Measurements from ENCODE around the gene FSD1L.

Gene FSD1L

DNA sequence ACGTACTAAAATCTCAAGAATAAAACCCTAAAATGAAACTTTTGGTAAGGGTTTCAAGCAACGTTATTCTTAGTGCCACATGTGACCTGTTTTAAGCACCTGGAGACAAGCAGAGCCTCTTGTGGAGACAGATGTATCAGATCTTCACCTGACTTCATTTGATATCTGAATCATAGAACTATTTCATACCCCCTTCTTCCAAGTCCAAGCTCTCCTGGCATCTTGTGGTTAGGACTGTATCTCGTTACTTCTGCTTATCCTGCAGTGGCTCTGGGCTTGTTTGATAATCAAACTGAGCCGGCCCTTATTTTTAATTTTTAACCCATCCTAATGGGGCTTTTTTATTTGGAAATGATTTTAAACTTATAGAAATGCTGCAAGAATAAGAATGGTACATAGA lies 11.1 kb upstream of the FSD1L start:
- DNase-seq, result no peak

DNA sequence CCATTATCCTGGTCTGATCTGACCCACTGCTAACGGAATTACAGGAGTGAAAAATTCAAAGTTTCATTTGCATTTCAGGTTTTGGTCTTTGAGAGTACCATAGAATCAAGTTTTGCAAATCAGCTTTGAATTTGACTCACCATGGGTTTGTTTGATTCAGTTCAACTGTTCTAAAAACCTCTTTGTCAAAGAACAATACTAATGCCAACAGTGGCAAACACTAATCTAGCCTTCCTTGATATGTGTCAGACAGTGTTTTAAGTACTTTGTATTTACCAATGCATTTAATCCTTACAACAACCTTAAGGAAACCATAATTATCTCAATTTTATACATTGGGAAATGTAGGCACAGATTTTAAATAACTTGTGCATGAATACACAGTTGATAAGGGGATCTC lies 10.1 kb upstream of the FSD1L start:
- DNase-seq, result no peak

DNA sequence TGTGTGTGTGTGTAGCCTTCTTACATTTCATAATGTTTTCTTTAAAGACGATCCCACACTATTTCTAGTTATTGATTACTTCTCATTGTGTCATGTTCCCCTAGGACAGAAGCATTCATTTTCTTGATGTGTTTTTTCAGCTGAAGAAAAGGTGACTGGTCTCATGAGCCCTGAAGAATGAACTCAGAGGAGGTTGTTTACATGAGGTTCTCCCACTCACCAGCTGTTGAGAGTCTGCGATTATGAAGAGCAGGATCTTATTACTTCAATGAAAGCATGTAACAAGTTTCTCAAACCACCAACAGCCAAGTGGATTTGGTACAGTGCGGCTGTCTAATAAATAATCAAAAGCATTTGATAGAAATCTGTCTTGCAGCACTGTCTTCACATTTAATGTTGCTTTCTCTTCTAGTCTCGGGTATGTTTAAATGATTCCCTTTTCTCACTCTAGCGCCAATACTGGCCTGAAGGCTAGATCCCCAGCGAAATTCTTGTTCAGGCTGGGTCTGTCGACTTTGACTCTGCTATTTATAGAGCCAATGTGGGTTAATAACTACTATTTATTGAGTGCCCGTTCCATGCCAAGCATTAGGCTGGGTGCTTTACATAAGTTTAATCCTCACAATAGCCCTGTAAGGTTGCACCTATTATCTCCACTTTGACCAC lies 9.6 kb upstream of the FSD1L start:
- no peak for DNase-seq

DNA sequence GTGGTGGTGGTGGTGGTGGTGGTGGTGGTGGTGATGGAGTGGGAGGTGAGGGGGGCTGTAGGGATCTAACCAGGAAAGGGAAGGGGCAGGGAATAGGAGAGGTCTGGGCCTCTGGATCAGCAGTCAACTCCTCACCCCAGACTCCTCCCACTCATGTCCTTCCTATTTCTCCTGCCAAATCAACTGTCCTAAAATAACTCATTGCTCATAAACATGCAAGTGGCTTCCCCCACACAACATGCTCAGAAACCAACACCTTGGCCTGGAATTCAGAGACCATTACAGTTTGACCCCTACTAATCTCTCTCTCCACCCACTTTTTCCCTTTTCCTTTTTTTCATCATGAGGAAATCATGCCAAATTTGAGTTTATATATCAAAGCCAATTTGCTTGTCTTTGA lies 8.4 kb upstream of the FSD1L start:
- DNase-seq, result no peak

DNA sequence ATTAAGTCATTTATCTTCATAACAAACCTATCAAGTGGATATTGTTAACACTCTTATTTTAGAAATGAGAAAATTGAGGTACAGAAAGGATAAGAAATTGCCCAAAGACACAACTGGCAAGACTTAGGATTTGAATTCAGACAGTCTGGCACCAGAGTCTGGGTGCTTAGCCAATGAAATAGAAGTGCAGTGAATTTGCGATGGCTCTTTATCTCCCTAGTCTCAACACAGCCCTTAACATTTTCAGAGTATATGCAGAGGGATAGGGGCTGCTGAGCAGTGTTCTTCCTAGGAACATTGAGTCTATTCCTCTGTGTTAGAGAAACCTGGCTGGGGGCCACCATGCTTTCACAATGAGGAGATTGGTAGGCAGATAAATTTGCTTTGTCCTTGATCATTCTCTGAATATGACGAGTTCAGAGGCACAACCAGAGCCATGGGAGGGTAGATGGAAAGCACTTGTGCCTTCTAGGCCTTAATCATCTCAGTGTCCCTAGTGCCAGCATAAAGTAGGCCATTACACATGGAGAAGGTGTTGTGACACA lies 6.1 kb upstream of the FSD1L start:
- DNase-seq, result no peak

DNA sequence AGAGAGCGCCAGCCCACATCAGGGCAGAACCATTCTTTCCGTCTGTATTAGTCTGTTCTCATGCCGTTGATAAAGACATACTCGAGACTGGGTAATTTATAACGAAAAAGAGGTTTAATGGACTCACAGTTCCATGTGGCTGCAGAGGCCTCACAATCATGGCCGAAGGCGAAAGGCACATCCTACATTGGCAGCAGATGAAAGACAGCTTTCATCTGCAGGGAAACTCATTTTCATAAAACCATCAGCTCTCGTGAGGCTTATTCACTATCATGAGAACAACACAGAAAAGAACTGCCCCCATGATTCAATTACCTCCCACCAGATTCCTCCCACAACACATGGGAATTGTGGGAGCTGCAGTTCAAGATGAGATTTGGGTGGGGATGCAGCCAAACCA lies 4.7 kb upstream of the FSD1L start:
- DNase-seq, result no peak

DNA sequence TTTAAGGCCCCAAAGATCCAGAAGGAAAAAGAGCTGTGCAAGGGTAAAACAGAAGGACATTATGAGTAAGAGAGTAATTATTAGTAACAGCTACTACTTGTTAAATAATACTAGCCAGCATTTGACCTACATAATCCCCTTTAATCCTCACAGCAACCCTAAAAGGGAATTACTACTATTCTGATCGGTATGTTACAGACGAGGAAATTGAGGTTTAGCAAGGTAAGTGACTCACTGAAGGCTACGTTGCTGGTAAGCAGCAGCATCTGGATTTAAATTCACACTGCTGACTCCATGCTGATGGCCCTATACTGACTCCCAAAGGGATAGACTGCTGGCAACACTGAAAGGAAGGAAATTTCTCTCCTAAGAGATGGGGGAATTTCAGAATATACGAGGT lies 3.7 kb upstream of the FSD1L start:
- DNase-seq, result no peak

DNA sequence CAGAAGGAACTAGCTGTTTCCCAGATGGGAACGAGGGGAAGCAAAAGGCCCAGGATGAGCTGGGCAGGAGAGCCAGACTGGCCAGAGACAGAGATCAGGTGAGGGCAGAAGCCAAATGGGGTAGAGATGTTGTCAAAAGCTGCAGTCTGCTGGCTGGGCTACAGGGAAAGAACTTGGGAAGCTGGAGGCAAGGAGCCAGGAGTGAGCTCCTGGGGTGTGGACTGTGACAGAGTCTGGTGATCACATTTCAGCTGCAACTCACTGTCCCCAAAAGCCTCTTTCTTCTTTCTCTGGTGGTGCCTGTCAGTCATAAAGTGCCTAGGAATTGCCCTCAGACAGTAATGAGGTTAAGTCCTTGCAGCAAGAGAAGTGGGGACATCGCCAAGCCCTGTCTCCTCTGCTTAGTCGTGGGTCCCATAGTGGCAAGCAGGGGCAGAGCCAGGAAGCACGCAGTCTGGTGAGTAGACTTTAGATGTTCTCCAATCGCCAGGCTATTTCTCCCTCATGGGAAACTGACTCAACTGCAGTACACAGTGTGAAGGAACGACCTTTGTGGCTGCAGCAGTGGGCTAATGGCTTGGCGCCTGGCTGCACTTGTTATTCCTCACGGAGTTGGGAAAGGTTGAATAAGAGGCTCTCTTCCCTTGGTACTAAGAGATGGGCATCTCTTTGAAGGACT lies 2.5 kb upstream of the FSD1L start:
- DNase-seq, result no peak

DNA sequence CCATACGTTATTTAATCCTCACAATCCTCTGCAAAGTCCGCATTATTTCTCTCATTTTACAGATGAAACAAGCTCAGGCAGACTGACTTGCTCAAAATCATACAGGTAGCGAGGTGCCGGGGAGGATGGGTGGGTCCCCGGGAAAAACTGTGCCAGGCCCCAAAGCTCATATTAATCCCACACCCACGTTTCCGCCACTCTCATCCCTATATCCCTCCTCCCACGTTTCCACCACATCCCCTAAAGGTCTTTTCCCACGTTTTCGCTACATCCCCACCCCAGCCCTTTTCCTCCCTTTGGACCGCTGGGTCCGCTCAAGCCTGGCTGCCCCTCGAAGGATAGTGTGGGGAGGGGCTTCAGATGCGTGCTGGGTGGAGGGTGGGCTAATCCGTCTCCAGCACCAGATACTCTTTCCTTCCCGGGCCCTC lies 434 bp upstream of the FSD1L start:
- no peak for DNase-seq

DNA sequence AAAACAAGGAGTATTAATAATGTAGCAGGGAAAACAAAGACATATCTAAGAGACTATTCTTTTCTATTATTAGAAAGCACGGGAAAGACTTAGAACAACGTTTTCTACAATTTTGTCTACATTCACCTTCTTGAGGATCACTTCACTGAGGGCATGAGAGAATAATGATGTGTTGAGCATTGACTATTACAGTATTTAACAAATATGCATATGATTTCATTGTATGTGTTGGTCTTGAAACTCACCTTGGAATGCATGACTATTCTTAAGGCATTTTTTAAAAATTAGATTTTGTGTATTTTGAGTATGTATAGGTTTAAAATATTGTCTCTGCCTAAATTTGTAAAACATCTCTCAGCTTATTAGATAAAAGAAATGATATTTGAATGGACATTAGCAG lies 1.2 kb downstream of the FSD1L start:
- no peak for DNase-seq

DNA sequence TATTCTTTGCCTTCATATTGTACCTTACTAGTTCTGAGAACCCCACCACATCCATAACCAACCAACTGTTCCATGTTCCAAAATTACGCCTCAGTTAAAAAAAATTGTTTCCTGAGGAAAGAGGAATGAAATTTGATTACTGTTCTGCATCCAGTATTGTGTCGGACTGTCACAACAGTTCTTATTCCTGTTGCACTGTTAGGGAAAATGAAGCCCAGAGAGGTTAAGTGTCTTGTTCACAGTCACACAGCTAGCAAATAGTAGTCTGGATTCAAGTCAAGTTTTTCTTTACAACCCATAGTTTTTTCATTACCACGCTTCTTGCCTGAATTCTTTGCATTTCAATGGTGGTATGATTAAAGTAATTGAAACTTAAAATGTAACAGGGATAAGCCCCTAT lies 4.4 kb downstream of the FSD1L start:
- no peak for DNase-seq

DNA sequence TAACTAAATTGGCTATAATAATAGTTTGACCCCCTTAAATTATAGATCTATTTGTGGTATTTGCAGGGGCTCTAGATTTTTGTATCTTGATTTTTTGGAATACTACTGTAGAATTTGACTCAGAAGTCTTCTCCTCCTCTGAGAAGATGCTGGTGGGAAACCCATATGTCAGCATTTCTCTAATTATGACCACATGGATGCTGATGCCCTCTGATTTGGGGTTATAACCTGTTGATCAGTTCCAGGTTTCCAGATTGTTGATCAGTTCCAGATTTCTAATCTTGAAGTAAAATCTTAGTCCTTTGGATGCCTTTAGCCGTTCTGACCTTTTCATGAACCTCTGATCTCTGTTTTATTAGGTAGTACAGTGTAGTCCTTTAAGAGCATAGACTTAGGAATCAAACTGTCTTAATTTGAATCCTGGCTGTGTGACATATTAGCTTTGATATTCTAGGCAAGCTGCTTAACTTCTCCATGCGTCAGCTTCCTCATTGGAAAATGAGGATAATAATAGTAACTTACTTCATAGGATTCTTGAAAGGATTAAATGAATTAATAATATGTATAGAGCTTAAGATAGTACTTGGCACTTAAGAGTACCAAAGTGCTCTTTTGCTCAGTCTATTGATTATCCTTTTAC lies 8.1 kb downstream of the FSD1L start:
- DNase-seq, result no peak

DNA sequence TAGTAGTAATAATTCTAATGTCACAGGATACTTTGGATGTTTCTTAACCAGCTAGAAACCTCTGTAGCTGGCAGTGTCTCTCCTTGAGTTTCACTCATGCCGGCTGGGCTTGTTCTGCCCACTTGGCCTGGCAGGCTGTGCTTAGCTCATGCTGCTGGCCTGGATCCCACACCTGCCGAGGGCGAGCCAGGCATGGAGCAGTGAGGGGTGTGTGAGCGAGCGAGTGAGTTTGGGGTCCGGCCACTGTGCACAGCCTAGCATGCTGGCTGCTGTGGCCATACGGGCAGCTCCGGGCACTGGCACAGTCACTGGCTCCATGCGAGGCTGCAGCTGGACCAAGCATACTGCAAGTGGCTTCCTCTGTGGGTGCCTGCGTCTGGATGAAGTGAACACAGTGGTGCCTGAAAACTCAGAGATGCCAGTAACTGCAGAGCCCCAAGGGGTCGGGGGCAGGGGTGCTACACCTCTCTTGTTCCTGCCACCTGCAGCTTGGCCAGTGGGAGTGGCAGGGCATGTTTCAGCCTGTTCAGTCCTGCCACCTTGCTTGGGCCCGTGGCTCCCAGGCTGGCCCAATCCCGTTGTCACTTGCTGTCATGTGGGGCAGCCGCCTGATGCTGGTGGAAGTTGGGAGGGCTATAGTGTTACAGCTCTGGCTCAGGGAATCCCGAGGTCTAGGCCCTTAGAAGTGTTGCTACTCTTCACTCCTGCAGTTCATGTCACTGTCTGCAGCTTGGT lies 9.9 kb downstream of the FSD1L start:
- no peak for DNase-seq

DNA sequence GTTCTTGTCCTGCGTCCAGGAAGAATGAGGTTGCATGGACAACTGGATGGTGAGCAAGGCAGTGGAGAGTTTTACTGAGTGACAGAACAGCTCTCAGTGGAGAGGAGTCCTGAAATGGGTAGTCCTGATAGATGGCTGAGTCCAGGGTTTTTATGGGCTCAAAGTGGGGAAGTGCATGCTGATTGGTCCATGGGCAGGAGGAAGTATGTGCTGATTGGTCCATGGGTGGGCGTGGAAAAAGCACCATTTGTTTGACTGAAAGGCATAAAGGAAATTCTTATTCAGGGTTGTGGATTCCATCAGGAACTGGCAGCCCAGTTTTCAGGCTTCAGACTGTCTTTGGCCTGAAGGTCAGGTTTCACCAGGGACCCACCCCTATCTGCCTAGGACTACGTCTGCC lies 10.6 kb downstream of the FSD1L start:
- no peak for DNase-seq

DNA sequence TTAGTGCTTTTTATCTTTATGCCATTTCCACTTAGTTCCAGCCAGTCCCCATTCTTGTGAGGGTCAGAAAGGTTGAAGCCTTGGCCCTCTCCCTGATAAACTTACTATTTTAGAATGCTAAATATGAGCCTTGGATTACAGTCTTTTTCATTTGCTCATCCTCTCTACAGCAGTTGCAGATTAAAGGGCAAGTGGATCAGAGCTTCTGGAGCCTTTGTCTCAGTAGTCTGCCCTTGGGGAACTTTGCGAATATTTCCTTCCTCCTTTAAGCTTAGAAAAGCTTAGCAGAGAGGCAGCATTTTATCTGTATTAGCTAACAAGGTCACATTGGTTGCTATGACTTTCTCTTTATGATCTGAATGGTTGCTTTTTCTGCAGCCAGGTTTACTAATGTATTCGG lies 11.5 kb downstream of the FSD1L start:
- no peak for DNase-seq

DNA sequence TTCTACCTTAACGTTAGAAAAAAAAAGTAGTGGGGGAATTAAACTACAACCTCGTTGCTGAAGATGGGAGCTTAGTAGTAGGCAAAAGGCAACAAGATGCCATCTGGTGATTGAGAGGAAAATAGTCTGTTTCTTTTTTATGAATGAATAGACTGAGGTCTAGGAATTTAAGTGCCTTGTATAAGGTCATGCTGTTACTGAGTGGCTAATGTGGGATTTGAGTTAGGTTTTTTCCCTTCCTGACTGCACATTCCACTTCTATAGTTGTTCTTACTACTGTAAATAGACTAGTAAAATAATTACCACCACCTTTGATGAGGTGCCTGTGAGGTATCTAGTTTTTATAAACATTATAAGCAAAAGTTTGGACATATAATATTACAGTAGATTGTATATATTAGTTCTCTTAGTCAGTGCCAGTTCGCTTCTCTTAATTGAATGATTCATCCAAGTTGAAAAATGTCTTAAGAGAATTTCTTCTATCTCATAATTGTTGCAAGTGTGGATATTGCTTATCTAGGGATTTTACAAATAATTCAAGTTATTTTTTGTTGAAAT lies 19.1 kb downstream of the FSD1L start:
- DNase-seq, result no peak

DNA sequence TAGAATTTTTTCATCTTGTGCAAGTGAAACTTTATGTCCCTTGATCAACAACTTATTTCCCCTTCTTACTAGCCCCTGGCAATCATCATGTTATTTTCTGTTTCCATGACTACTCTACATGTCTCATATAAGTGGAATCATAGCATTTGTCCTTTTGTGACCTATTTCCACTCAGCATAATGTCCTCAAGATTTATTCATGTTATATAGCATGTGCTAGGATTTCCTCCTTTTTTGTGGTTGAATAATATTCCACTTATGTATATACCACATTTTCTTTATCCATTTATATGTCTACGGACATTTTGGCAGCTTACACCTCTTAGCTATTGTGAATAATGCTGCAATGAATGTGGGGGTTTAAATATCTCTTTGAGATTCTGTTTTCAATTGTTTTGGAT lies 21.0 kb downstream of the FSD1L start:
- no peak for DNase-seq

DNA sequence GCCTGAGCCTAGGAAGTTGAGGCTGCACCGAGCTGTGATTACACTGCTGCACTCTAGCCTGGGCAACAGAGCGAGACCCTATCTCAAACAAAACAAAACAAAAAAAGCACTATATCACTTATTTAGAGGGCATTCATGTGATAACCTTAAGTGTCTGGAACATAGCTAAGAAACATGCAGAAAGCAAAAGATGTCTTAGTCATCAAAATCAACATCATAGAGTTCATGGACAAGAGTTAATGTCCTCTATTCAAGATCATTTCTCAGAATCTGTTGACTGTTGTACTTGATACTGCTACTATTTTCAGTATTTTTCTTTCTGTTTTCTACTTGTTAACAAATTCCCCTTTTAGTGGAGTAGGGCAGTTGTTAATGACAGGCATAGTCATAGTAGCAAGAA lies 25.4 kb downstream of the FSD1L start:
- DNase-seq, result no peak

DNA sequence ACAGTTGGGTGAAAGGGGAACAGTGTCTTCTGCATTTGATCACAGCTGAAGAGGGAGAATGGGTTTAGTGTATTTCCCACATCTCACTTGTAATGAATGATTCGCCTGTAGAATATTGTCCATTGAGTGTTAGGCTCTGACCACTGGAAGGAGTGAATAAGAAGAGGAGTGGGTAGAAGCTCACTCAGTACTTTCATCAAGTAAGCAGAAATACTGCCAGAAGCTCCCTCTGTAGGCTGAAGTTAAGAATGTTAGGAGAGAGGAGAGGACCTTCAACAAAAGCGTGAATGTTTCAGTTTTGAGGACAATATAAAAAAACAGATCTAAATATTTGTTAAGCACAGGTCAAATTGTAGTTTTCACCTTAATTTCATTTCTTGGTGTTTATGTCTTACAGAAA lies 27.5 kb downstream of the FSD1L start:
- DNase-seq, result no peak

DNA sequence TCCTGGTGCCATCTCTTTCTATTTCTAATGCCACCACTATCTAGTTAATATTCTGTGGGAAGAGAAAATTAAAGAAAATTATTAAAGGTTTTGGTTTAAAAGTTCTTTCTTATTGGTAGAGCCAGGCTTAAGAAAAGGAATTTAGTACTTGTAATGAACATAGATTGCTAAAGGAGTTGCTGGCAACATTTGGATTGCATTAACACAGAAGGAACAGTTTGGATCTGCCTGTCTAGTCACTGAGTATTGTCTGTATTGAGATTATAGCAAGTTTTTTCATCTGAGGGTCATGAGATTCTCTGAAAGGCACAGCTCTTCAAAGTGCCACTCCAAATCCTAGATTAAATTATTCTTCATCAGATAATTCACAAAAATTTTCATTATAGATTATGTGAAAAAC lies 32.0 kb downstream of the FSD1L start:
- DNase-seq, result no peak

DNA sequence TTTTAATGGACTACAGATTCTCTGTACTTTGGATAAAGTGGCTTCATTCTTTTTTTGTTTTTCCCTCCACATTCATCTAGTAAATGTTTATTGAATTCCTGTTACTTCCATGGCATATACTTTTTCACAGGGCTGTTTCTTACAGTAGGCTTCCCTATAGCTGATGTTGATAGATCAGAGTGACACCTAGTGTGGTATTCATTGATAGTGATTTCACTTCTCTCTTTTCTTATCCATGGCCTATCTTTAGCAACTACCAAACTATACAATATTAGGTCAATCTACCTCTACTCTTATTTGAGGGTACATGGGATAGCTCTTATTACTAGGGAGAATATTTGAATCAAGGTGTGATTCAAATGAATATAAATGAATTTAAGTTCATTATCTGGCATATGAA lies 35.8 kb downstream of the FSD1L start:
- DNase-seq, result no peak

DNA sequence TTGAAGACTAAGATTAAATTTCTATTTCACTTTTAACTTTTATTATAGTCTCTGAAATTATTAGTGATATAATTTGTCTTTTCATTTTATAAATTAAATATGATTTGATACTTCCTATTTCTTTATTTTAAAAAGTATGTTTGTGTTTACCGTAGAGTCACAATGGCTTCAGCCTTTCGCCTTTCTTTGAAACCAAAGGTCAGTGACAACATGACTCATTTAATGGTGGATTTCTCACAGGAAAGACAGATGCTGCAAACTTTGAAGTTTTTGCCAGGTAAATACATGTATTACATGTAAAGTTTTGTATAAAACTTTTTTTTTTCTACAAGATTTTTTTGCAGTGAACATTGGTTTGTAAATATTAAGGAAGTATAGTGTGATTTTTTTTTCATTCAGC lies 36.4 kb downstream of the FSD1L start:
- DNase-seq, result no peak

DNA sequence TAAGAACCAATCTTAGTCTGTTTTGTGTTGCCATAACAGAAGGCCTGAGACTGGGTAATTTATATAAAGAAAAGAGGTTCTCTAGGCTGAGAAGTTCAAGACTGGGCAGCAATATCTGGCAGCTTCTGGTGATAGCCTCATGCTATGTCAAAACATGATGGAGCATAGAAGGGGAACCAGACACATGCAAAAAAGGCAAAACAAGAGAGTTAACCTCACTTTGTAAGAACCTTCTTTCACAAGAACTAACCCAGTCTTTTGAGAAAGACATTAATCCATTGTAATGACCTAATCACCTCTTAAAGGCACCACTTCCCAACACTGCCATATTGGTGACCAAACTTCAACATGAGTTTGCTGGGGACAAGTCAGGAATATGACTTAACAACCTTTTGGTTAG lies 37.3 kb downstream of the FSD1L start:
- no peak for DNase-seq
